GM21825 (cell line): Measurements from ENCODE around the gene PACSIN3.
A peak's percentile ranks its signal among the peaks of the same experiment; 100 is the strongest.

Source experiments
- ATAC-seq: cut with Tn5 transposase; IDR thresholded peaks from one replicate; pipeline ENCODE4 v1.9.1; 2021; ENCODE audit warnings: mild to moderate bottlenecking, moderate library complexity; ENCODE audit not compliant: unreplicated experiment

The PACSIN3 gene

DNA sequence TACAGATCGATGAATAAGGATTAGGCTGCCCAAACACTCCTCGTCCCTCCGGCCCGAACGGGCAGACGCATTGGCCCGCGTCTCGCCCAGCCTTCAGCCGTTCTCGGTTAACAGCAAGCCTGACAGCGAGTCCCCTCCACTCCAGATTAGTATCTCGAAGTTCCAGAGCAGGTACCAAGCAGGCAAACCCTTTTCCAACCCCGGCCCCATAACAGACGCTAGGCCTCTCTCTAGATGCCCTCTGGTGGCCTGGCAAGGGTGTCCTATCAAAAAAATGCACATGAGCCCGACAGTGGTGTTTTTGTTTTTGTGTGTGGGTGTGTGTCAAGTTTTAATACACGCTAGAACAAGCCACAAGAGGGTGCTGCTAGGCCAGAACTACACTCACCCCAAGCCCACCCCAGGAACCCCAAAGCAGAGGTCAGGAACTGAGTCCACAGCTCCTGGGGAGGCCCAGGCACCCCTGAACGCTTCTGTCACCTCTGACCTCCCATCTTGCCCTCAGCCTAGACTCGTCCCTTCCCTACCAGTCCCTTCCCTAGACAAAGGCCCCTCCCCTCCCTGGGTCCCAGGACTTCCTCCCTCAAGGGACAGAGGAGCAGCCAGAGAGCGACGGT is 8.9 kb downstream of the PACSIN3 start:
- peak; percentile 37 for ATAC-seq

DNA sequence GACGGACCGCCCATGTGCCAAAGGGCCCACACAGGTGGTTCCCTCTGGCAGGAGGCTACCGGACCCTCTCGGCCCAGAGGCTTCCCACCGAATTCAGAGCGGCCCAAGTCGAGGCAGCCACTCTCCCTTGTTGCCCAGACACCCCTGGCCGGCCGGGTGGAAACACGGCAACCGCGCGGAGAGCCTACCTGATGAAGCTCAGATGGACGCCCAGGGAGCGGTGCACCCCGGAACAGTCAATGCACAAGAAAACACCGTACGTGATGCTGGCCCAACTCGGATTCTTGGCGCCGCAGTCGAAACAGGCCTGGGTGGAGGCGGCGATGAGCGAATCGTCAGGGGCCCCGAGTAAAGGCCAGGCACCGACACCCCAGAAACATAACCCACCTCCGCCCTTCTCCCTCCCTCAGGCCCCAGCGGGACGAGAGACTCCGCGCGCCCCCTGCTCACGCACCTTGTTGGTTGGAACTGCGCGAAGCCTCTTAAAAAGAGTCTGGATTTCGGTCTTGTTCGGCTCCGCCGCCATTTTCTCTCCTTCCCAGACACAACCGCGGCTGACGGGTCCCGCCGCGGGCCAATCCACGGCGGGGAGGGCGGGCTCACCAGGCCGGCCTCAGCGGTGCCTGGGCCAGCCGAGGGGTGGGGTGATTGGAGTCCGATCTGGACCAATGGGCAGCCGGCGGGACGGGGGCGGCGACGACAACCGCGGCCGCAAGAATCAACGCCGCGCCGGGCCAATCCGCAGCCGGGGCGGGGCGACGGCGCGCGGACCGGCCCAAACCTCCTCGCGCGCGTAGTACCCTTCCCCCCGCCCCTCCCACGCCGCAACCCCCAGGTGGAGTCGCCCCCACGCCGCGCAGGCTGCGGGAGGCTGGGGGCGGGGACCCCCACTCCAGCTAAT is 9.7 kb downstream of the PACSIN3 start, which contains the start of gene ARFGAP2:
Gene ARFGAP2, minus strand, starts transcription at position 552 of the 901 bp plus-strand sequence. Its CDS starts 26 bp downstream, at position 526.
- peak; percentile 90 for ATAC-seq

GRCh38 chr11:47175746-47176327 is 10.4 kb downstream of the PACSIN3 start:
- no peak for ATAC-seq

DNA sequence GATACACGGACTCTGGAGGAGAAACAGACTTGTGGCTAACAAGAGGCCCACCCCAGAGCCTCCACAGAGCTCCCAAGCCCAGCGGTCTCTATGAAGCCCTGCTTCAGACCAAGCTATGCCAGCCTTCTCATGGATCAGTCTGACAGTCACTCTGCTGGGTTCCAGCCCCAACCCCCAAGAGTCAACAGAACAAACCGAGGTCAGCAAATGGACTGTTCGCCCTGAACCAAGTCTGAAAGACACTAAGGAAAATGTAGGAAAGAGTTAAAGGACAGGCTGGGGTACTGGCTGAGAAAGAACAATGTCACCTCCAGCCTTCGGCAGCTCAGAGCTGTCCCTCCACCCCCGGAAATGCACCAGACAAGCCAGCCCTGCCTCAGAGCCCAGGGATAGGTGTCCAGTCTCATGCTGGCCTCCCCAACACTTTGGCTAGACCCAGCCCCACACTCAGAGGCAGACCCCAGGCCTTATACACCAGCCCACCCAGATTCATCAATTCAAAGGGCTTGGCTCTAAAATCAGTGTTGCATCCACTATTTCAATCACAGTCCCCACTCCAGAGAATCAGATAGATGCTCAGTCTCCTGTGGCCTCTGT is 13.4 kb downstream of the PACSIN3 start:
- ATAC-seq: no peak

GRCh38 chr11:47171856-47172255 is 14.4 kb downstream of the PACSIN3 start:
- no peak for ATAC-seq

DNA sequence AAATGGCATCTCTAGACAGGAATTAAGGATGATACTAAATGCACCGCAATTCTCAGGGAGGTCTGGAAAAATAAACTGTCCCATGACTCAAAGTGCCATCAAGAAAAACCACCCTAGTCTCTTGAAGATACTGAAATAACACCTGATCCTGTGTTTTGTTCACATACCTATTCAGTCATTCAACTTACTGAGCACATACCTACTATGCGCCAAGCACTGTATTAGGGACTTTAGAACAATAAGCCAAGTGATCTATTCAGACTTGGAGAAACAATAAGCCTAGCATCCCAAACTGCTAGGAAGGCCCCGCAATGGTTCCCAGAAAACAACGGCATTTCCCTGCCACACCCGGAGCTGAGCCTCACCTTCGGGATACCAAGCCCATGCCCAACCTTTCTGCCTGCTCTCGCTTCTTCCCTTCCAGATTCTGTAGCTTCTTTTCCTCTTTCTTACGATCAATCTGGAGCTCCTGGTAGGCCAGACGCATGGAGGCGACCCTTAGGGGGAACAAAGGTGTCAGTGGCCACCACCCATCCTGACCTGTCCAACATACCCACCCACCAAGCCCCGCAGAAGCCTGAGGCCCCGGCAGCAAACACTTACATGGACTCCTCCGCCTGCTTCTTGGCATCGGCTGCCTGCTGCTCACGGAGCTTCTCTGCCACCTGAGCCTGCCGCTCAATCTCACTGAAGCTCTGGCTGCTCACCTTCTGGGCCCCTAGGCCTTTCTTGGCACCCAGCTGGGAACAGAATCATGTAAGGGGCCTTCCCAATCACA is 15.0 kb downstream of the PACSIN3 start:
- ATAC-seq: no peak

GRCh38 chr11:47166368-47166767 is 19.9 kb downstream of the PACSIN3 start:
- ATAC-seq: no peak

- ATAC-seq: no peak
These were observed 20.9 kb downstream of the PACSIN3 start for GRCh38 chr11:47165253-47165840.

- ATAC-seq: no peak
These were observed 21.9 kb downstream of the PACSIN3 start for GRCh38 chr11:47164321-47164720.

GRCh38 chr11:47163898-47164297 is 22.3 kb downstream of the PACSIN3 start:
- no peak for ATAC-seq

DNA sequence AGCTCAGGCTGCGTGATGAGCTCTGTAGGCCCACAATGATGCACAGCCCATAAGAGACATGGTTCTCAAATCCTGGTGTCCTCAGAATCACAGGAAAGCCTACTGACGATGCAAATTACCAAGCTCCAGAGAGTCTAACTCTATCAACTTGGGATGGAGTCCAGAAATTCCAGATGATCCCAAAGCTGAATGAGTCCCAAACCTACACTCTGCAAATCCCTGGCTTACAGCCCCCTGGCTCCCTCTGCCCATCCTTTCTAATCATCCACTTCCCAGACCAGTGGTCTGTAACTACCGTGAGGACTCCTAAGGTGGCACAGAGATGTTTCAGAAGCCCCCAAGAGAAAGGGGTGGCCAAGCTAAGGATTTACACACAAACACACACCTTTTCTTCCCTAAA is 23.0 kb downstream of the PACSIN3 start:
- no peak for ATAC-seq

GRCh38 chr11:47162426-47162825 is 23.8 kb downstream of the PACSIN3 start:
- no peak for ATAC-seq

DNA sequence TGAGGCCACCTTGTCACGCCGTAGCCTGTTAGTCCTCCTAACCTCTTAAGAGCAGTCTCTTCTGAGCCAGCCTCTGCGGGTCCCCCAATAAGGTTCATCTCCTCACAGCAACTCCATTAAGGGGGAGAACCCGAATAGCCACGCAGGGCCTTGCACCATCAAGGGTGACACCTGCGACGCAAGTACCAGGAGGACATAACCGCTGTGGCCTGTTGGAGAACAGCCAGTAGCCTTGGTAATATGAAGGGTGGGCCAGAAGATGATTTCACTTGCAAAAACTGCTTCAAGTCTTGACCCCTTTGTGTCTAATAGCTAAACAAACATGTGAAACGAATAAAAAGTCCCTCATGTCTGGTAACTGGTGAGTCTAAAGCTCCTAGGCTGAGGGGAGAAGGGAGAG is 24.3 kb downstream of the PACSIN3 start:
- no peak for ATAC-seq

GRCh38 chr11:47161134-47161854 is 24.9 kb downstream of the PACSIN3 start:
- peak; percentile 53 for ATAC-seq

DNA sequence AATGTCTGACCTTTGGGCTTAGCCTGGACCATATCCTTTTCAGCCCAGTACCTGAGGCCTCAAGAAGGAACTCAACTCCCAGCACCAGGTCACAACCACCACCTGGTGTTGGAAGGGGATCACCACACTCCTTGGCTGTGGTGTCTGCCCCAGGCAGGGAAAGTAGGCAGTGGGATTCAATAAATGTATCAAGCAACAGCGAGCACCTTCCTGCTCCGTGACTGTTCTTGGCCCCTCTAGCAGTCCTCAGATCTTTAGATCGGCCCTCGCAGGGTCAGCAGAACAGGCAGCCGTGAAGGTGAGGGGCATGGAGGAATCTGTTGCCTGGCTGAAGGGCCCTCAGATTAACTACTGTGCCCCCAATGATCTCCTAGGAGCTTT is 25.5 kb downstream of the PACSIN3 start:
- ATAC-seq: no peak

GRCh38 chr11:47158242-47158641 is 28.0 kb downstream of the PACSIN3 start:
- ATAC-seq: no peak

DNA sequence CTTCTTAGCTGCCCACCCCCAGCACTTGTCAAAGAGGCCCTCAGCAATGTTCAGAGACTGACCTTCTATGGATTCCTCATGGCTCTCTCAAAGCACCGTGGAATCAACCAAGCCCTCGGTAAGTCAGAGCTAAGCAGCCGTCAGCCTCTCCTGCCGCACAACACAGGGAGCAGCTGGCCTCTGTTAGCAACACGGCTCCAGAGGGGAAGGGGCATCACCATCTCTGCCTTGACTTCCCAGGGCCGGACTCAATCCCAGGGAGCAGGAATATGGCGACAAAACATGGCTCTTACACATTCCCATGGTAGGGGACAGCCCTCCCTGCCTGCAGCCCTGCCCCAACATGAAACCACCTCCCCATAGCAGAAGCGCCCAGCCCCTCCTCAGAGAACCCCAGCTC is 28.4 kb downstream of the PACSIN3 start:
- no peak for ATAC-seq

- no peak for ATAC-seq
These were observed 29.3 kb downstream of the PACSIN3 start for GRCh38 chr11:47156951-47157350.

- ATAC-seq: no peak
These were observed 29.9 kb downstream of the PACSIN3 start for GRCh38 chr11:47156333-47156732.

DNA sequence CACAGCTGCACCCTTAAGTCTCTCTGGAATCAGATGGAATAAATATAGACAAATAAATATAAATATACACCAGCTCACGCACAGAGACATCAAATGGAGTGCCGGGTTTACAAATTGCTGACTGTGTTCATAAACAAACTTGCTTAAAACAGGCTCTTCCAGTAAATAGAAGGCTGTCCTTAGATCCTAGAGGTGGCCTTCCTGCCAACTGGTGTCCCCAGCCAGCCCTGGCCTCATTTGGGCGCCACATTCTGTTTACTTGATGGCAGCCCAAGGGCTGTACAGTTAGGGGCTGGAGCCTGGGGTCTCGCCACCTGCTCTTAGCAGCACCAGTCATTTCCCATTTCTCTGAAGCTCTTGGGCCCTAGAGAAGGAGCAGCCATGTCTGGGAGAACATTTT is 30.4 kb downstream of the PACSIN3 start:
- no peak for ATAC-seq
